Subcutaneous abdominal adipose tissue (tissue), 5 donors: ENCODE measurements around the gene RAPGEF5.
"Not testable (repeated sequence)": the region's sequence is repeated elsewhere in the genome, so short reads cannot be mapped to it uniquely, and the experiment has no call there.

Experiments
- H3K27ac ChIP-seq: one replicate; pipeline ENCODE4 v1.7.0; 2013; ENCODE audit warnings: low read depth, mild to moderate bottlenecking, inconsistent platforms, low read length, moderate library complexity
- H3K27me3 ChIP-seq, 5 donors: one replicate each; pipeline ENCODE4 v1.7.0; 2013; ENCODE audit warnings: low read length in 5 of 5, inconsistent platforms in 1 of 5; ENCODE audit not compliant: control insufficient read depth in 5 of 5, insufficient read depth in 4 of 5
- H3K36me3 ChIP-seq, 5 donors: one replicate each; pipeline ENCODE4 v1.7.0; 2013; ENCODE audit warnings: low read length in 5 of 5; ENCODE audit not compliant: control insufficient read depth in 5 of 5, insufficient read depth in 5 of 5
- H3K4me1 ChIP-seq, 5 donors: one replicate each; pipeline ENCODE4 v1.7.0; 2013; ENCODE audit warnings: low read length in 5 of 5, mild to moderate bottlenecking in 3 of 5, moderate library complexity in 1 of 5; ENCODE audit not compliant: control insufficient read depth in 5 of 5, insufficient read depth in 5 of 5
- H3K4me3 ChIP-seq, 5 donors: one replicate each; pipeline ENCODE4 v1.7.0; 2013; ENCODE audit warnings: low read length in 5 of 5, low read depth in 1 of 5
- H3K9ac ChIP-seq, 5 donors: one replicate each; pipeline ENCODE4 v1.7.0; 2013; ENCODE audit warnings: low read length in 5 of 5, mild to moderate bottlenecking in 4 of 5, moderate library complexity in 3 of 5
- H3K9me3 ChIP-seq, 5 donors: one replicate each; pipeline ENCODE4 v1.7.0; 2013; ENCODE audit warnings: low read length in 5 of 5; ENCODE audit not compliant: control insufficient read depth in 5 of 5
- donor health status: healthy.
- donor health status: healthy.
- donor health status: healthy.
- donor health status: healthy.
- donor health status: healthy.

The RAPGEF5 gene

GRCh38 chr7:22080219-22080618, 276.7 kb downstream of the RAPGEF5 start:
- H3K36me3 ChIP-seq, H3K27me3 ChIP-seq, H3K4me3 ChIP-seq, H3K9me3 ChIP-seq, H3K27ac ChIP-seq, H3K9ac ChIP-seq: not testable (repeated sequence)
- peaks cover 3 to 19% (median 15%) of the 10 kb centered on the region in 5 donors for H3K4me1 ChIP-seq

- not testable (repeated sequence) for H3K9ac ChIP-seq, H3K27ac ChIP-seq, H3K4me3 ChIP-seq, H3K36me3 ChIP-seq, H3K9me3 ChIP-seq, H3K27me3 ChIP-seq
- peaks cover 3 to 17% (median 13%) of the 10 kb centered on the region in 5 donors for H3K4me1 ChIP-seq
Measured at GRCh38 chr7:22078872-22079271, 278.1 kb downstream of the RAPGEF5 start.

DNA sequence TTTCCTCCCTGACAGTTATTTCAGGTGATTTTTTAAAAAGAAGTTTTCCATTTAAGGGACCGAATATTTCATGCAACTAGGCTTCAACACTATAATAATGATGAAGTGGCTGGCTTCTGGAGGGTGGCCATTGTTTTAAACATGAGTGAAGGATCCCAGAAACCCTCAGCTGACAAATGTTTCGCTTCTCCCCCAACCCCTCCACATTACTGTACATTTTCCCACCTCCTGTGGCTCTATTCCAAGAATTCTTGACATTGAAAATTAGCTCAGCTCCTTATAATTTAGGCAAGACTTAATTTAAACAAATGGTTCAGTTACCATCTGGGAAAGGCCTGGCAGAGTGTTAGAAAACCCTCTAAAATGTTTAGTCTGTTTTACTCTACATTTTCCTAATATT, 281.4 kb downstream of the RAPGEF5 start:
- no peaks in the 10 kb centered on the region for H3K4me1 ChIP-seq
- H3K9ac ChIP-seq, result no peak overlapping the region
- peaks cover 0 to 4% (median 2%) of the 10 kb centered on the region in 5 donors for H3K9me3 ChIP-seq
- H3K36me3 ChIP-seq, result no peaks in the 10 kb centered on the region
- H3K27ac ChIP-seq, result no peak overlapping the region
- peaks cover 0 to 10% (median 0%) of the 10 kb centered on the region in 5 donors for H3K27me3 ChIP-seq
- H3K4me3 ChIP-seq, result no peak overlapping the region

GRCh38 chr7:22074897-22075296, 282.1 kb downstream of the RAPGEF5 start:
- Histone ChIP-seq H3K4me3 (no peak overlapping the region), H3K27ac (no peak overlapping the region), H3K27me3 (peaks cover 0 to 10% (median 0%) of the 10 kb centered on the region in 5 donors), H3K36me3 (no peaks in the 10 kb centered on the region), H3K4me1 (no peaks in the 10 kb centered on the region), H3K9ac (no peak overlapping the region), H3K9me3 (peaks cover 0 to 2% (median 0%) of the 10 kb centered on the region in 5 donors)
